ENCODE measurements around the gene CIPC. TPM values are rescaled to one million over a fixed set of nuclear protein-coding genes. Genes with fewer than 3 reads are reported as not detected.

CIPC gene
- total and polyA plus RNA-seq, 2 of the 4 experiments (the other 2 are of a cell fraction), result 6.6 to 12.9 TPM

- Histone ChIP-seq H3K36me3 (ENCODE audit: control insufficient read depth, insufficient read depth, low read length) (no peaks in the 10 kb centered on the region), H3K18ac (ENCODE audit: low read depth, low read length) (no peak overlapping the region; the same call in 1 of the 2 replicates), H3K9me3 (ENCODE audit: control insufficient read depth, insufficient read depth, low read length) (no peaks in the 10 kb centered on the region), H3K9me1 (ENCODE audit: insufficient read depth, low read length) (0 out of 2 replicates have a peak, but pooled peaks cover 5% of the 10 kb centered on the region), H3K4ac (ENCODE audit: low read depth, low read length) (peak overlapping the region; percentile 61; the same call in 1 of the 2 replicates), H4K5ac (ENCODE audit: low read depth, low read length) (no peak overlapping the region; the same call in 1 of the 2 replicates), H3K23ac (ENCODE audit: low read depth, low read length) (no peak overlapping the region), H3K14ac (replicated peaks; ENCODE audit: low read depth, low read length) (no peak overlapping the region), H4K20me1 (ENCODE audit: insufficient read depth, low read length) (peaks cover 4% of the 10 kb centered on the region), H3K9ac (ENCODE audit: low read depth, low read length) (no peak overlapping the region), H3K4me3 (ENCODE audit: insufficient read depth, low read depth, low read length) (no peak overlapping the region), H3K4me1 (ENCODE audit: control insufficient read depth, insufficient read depth, low read length) (peaks cover 6% of the 10 kb centered on the region; the same call in 1 of the 2 replicates), H2AK9ac (replicated peaks; ENCODE audit: low read depth, low read length, poor library complexity) (peak overlapping the region; percentile 42), H2BK15ac (ENCODE audit: low read depth, low read length) (no peak overlapping the region), H4K8ac (ENCODE audit: low read depth in 2 of 2, low read length in 2 of 2) (no peak overlapping the region), H4K91ac (ENCODE audit: insufficient read depth, low read depth, low read length) (0 out of 2 replicates have a peak overlapping the region, but pooled peaks have one; percentile 49), H2AK5ac (ENCODE audit: low read depth, low read length) (peak overlapping the region; percentile 90; the same call in 1 of the 2 replicates), H2BK20ac (ENCODE audit: low read depth, low read length) (peak overlapping the region; percentile 53; the same call in 1 of the 2 replicates), H3K27ac (ENCODE audit: insufficient read depth, low read length) (no peak overlapping the region), H3K4me2 (ENCODE audit: low read depth, low read length) (no peak overlapping the region), H3K27me3 (ENCODE audit: control insufficient read depth, insufficient read depth, low read length) (peaks cover 34% of the 10 kb centered on the region), H2AFZ (replicated peaks; ENCODE audit: low read length, poor library complexity) (peak overlapping the region; percentile 91), H3K56ac (ENCODE audit: extremely low read depth, insufficient read depth, low read length) (no peak overlapping the region), H2BK5ac (ENCODE audit: low read depth, low read length, poor library complexity, severe bottlenecking) (no peak overlapping the region), H3K79me1 (ENCODE audit: low read depth in 1 of 2, low read length in 2 of 2) (no peaks in the 10 kb centered on the region), H2BK120ac (ENCODE audit: low read depth, low read length) (peak overlapping the region; percentile 27; the same call in 1 of the 2 replicates)
- no TSS peak for BruUV-seq (replicated peaks)
- dilution Hi-C loops (cut with HindIII; ENCODE audit: low sequenced_read_pairs, unreplicated experiment), result no loop called here
- ATAC-seq (ENCODE audit: low read depth) (peak; percentile 4; the same call in 1 of the 2 replicates), DNase-seq (no peak)
- intact Hi-C loops (cut with micrococcal nuclease), result loop anchor here (10.0 kb wide), 1 partner anchor 297 kb away; the partner anchor contains the start of genes AHSA1 and VIPAS39
- WGBS, 2 experiments (ENCODE audit: extremely low coverage in 2 of 2, insufficient read length in 1 of 2), result 83% methylated on average over 1 of the region's 11 CpGs; no CpG with 5 or more reads in 1 of the 2 experiments
- ChIA-PET POLR2A (ENCODE audit: unreplicated experiment) (no interaction called here), CTCF (interaction anchor here (0.6 kb wide), 1 partner anchor 140 kb away, joined by 3 read pairs; no protein-coding TSS in a partner anchor)
- no peak for TF ChIP-seq CEBPB (IDR thresholded peaks at IDR 0.05; ENCODE audit: low read depth, low read length)
- TF ChIP-seq FOS (IDR thresholded peaks at IDR 0.05; ENCODE audit: low read depth, low read length), result no peak
- TF ChIP-seq CTCF (conservative IDR thresholded peaks at IDR 0.05; ENCODE audit: low read depth, low read length), result no peak
- no peak for TF ChIP-seq CHD1 (IDR thresholded peaks at IDR 0.05; ENCODE audit: low read depth, low read length)
- TF ChIP-seq BHLHE40 (IDR thresholded peaks at IDR 0.05; ENCODE audit: low read depth, low read length), result no peak
- in situ Hi-C loops (cut with MboI; ENCODE audit: low sequenced_read_pairs), result no loop called here
Measured at GRCh38 chr14:77157740-77158139, 59.7 kb downstream of the CIPC start.

Data from IMR-90 (cell line).